ENCODE data around the gene DLX6.

DNA sequence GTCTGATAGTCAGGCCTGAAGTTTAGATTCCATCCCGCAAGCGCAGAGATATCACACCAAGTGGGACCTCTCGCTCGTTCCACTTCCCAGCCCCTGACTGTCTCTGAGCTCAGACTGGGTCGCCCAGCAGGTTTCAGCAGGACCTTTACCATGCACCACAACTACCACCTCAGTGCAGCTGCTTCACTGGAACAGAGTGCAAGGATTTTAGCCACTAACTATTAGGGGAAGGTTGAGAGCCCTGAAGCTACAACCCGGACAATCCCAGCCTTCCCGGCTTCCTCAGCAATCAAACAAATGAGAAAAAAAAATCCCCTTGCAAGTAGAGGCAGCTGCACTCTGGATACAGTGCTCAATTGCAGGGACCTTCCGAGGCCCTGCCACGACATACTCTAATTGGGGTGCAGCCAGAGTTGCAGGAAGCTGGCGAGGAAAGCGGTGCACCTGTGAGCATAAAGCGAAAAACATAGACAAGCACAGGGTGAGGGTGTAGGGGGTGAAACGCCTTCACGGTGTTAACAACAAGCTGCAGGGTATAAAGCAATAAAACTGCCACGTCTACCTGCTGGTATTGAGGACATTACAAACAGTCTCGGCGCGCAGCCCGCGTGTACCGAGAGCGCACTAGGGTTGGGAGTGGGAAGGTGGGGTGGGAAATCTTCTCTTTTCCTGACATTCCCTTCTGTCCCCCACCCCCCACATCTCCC, 2.6 kb upstream of the DLX6 start:
- TF ChIP-seq, protein P1, sequence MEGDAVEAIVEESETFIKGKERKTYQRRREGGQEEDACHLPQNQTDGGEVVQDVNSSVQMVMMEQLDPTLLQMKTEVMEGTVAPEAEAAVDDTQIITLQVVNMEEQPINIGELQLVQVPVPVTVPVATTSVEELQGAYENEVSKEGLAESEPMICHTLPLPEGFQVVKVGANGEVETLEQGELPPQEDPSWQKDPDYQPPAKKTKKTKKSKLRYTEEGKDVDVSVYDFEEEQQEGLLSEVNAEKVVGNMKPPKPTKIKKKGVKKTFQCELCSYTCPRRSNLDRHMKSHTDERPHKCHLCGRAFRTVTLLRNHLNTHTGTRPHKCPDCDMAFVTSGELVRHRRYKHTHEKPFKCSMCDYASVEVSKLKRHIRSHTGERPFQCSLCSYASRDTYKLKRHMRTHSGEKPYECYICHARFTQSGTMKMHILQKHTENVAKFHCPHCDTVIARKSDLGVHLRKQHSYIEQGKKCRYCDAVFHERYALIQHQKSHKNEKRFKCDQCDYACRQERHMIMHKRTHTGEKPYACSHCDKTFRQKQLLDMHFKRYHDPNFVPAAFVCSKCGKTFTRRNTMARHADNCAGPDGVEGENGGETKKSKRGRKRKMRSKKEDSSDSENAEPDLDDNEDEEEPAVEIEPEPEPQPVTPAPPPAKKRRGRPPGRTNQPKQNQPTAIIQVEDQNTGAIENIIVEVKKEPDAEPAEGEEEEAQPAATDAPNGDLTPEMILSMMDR (IDR thresholded peaks at IDR 0.05): no peak
- TF ChIP-seq POLR2AphosphoS5 (IDR thresholded peaks at IDR 0.05): no peak
- TF ChIP-seq EP300 (IDR thresholded peaks at IDR 0.05): no peak
